Liver (tissue), 9 donors: Measurements from ENCODE around the gene MESD. TPM values are rescaled to one million over a fixed set of nuclear protein-coding genes. Genes with fewer than 3 reads are reported as not detected.

ENCODE experiments used
- DNase-seq: peaks from one replicate; pipeline ENCODE4 v3.0.0-alpha.2; 2017; ENCODE audit warnings: low spot score
- H3K27ac ChIP-seq, 2 donors: one replicate each; pipeline ENCODE4 v1.7.0; 2013; ENCODE audit warnings: inconsistent platforms in 2 of 2, low read length in 2 of 2, control low read depth in 1 of 2, low read depth in 1 of 2, mild to moderate bottlenecking in 1 of 2
- H3K27me3 ChIP-seq, 4 donors: one replicate each; pipeline versions ENCODE4 v1.6.1 to v1.7.0; 2013; ENCODE audit warnings: low read length in 3 of 4, inconsistent platforms in 1 of 4, mild to moderate bottlenecking in 1 of 4, moderate library complexity in 1 of 4; ENCODE audit not compliant: control insufficient read depth in 4 of 4, insufficient read depth in 4 of 4
- H3K36me3 ChIP-seq, 4 donors: one replicate each; pipeline versions ENCODE4 v1.6.1 to v1.7.0; 2013; ENCODE audit warnings: low read length in 3 of 4, mild to moderate bottlenecking in 3 of 4, low read depth in 1 of 4, moderate library complexity in 1 of 4; ENCODE audit not compliant: control insufficient read depth in 4 of 4, insufficient read depth in 3 of 4
- H3K4me1 ChIP-seq, 4 donors: one replicate each; pipeline versions ENCODE4 v1.6.1 to v1.7.0; 2013; ENCODE audit warnings: low read length in 3 of 4, mild to moderate bottlenecking in 3 of 4, moderate library complexity in 1 of 4; ENCODE audit not compliant: control insufficient read depth in 4 of 4, insufficient read depth in 4 of 4
- H3K4me3 ChIP-seq, 3 donors: one replicate each; pipeline versions ENCODE4 v1.6.1 to v1.7.0; 2013; ENCODE audit warnings: low read length in 3 of 3, control low read depth in 1 of 3, low read depth in 1 of 3, mild to moderate bottlenecking in 1 of 3
- H3K9ac ChIP-seq, 2 donors: one replicate each; pipeline ENCODE4 v1.7.0; 2013; ENCODE audit warnings: low read length in 2 of 2, mild to moderate bottlenecking in 2 of 2, moderate library complexity in 2 of 2, control low read depth in 1 of 2, low read depth in 1 of 2
- H3K9me3 ChIP-seq, 4 donors: one replicate each; pipeline versions ENCODE4 v1.6.1 to v1.7.0; 2013; ENCODE audit warnings: low read length in 3 of 4; ENCODE audit not compliant: control insufficient read depth in 4 of 4
- ATF3 ChIP-seq: IDR thresholded peaks from 2 replicates; pipeline ENCODE4 v1.6.1; 2016; ENCODE audit warnings: antibody characterized with exemption
- CTCF ChIP-seq: fragments of 150-350 bp; IDR thresholded peaks from 2 replicates; pipeline ENCODE4 v1.5.1; 2017; ENCODE audit warnings: improper control_type of control experiment, low read depth, low read length; ENCODE audit not compliant: missing input control
- EGR1 ChIP-seq, 2 donors: IDR thresholded peaks; 2 replicates each; pipeline ENCODE4 v1.6.1; 2016 to 2018; ENCODE audit warnings: antibody characterized with exemption in 2 of 2, low read depth in 2 of 2
- FOXA1 ChIP-seq: IDR thresholded peaks from 2 replicates; pipeline ENCODE4 v1.6.1; 2016; ENCODE audit warnings: antibody characterized with exemption
- FOXA2 ChIP-seq: IDR thresholded peaks from 2 replicates; pipeline ENCODE4 v1.6.1; 2016; ENCODE audit warnings: antibody characterized with exemption
- HNF4A ChIP-seq, 2 donors: conservative IDR thresholded peaks; 2 replicates each; pipeline ENCODE4 v1.6.1; 2016; ENCODE audit warnings: antibody characterized with exemption in 2 of 2, mild to moderate bottlenecking in 2 of 2
- HNF4G ChIP-seq: IDR thresholded peaks from 2 replicates; pipeline ENCODE4 v1.6.1; 2016; ENCODE audit warnings: antibody characterized with exemption
- JUND ChIP-seq, 2 donors: IDR thresholded peaks; 2 replicates each; pipeline ENCODE4 v1.6.1; 2016; ENCODE audit warnings: antibody characterized with exemption in 2 of 2
- MAX ChIP-seq: IDR thresholded peaks from 2 replicates; pipeline ENCODE4 v1.6.1; 2016; ENCODE audit warnings: antibody characterized with exemption
- RAD21 ChIP-seq, 2 donors: IDR thresholded peaks; 2 replicates each; pipeline ENCODE4 v1.6.1; 2016; ENCODE audit warnings: antibody characterized with exemption in 2 of 2, mild to moderate bottlenecking in 2 of 2
- REST ChIP-seq: IDR thresholded peaks from 2 replicates; pipeline ENCODE4 v1.6.1; 2016; ENCODE audit warnings: antibody characterized with exemption, mild to moderate bottlenecking
- RXRA ChIP-seq, 2 donors: IDR thresholded peaks; 2 replicates each; pipeline ENCODE4 v1.6.1; 2017 to 2018; ENCODE audit warnings: antibody characterized with exemption in 2 of 2, mild to moderate bottlenecking in 1 of 2
- TAF1 ChIP-seq: conservative IDR thresholded peaks from 2 replicates; pipeline ENCODE4 v1.6.1; 2016; ENCODE audit warnings: antibody characterized with exemption, mild to moderate bottlenecking
- YY1 ChIP-seq: IDR thresholded peaks from 2 replicates; pipeline ENCODE4 v1.6.1; 2016; ENCODE audit warnings: antibody characterized with exemption, mild to moderate bottlenecking
- ZBTB33 ChIP-seq: IDR thresholded peaks from 2 replicates; pipeline ENCODE4 v1.6.1; 2016; ENCODE audit warnings: antibody characterized with exemption
- WGBS: extraction: QIAGEN DNeasy Blood & Tissue Kit; methylation state at CpG from one replicate; pipeline ENCODE4 v1.1.7; 2013; 5-methylcytosine and 5-hydroxymethylcytosine counted together
- polyA plus RNA-seq, 2 donors: library from polyadenylated mRNA; stranded (reverse) in 1 of 2; unstranded in 1 of 2; fragments of 200-250 nt in 1 of 2; fragments of >200 nt in 1 of 2; fragmentation: Nextera tagmentation in 1 of 2; extraction: Ambion mirVana in 1 of 2; gene quantifications; one replicate each; pipeline versions ENCODE4 v1.2.1 to v1.2.3, GENCODE V29; 2013 to 2015
- total RNA-seq, 2 donors: library from RNA; depleted of rRNA; stranded (reverse); fragments of >200 nt; gene quantifications; one replicate each; pipeline ENCODE4 v1.2.3, GENCODE V29; 2014
- donor health status: healthy.
- donor health status: healthy.
- donor health status: healthy.
- donor health status: healthy.
- donor health status: healthy.

Gene MESD
- total and polyA plus RNA-seq, 4 donors = 15.3 to 24.0 (median 17.0) TPM

GRCh38 chr15:81032355-81032754 is 42.7 kb upstream of the MESD start:
- 38% methylated on average over 4 of the region's 4 CpGs for WGBS
- H3K36me3 ChIP-seq = no peaks in the 10 kb centered on the region

More at GRCh38 chr15:81032355-81032754, 42.7 kb upstream of the MESD start:
- DNase-seq = no peak
- H3K27me3 ChIP-seq = no peaks in the 10 kb centered on the region
- TF ChIP-seq RAD21 (IDR thresholded peaks at IDR 0.05) = no peak
- no peak for TF ChIP-seq REST
- no peak for TF ChIP-seq RXRA (IDR thresholded peaks at IDR 0.05)
- no peak for TF ChIP-seq FOXA2
- TF ChIP-seq HNF4G = no peak
- no peak for TF ChIP-seq TAF1
- no peak for TF ChIP-seq EGR1 (IDR thresholded peaks at IDR 0.05; ENCODE audit: low read depth in 2 of 2)
- TF ChIP-seq HNF4A (conservative IDR thresholded peaks at IDR 0.05) = no peak
- no peak for TF ChIP-seq JUND (IDR thresholded peaks at IDR 0.05)
- TF ChIP-seq ATF3 = no peak
- no peak for TF ChIP-seq FOXA1
- no peak for TF ChIP-seq ZBTB33
- TF ChIP-seq YY1 = no peak
- no peak for TF ChIP-seq MAX
- no peak for TF ChIP-seq CTCF
- no peak overlapping the region for H3K9ac ChIP-seq
- no peak overlapping the region for H3K4me3 ChIP-seq
- H3K4me1 ChIP-seq = peaks cover 0 to 36% (median 21%) of the 10 kb centered on the region in 4 donors
- no peaks in the 10 kb centered on the region for H3K9me3 ChIP-seq
- H3K27ac ChIP-seq = peak overlapping the region; percentile 15 to 51
